LHCN-M2 (cell line): ENCODE measurements around the gene KCTD15. TPM values are rescaled to one million over a fixed set of nuclear protein-coding genes. Genes with fewer than 3 reads are reported as not detected.
"Not testable (repeated sequence)": the region's sequence is repeated elsewhere in the genome, so short reads cannot be mapped to it uniquely, and the experiment has no call there.

Experiments used
- DNase-seq: peaks from one replicate; pipeline ENCODE4 v3.0.0-alpha.2; 2012; ENCODE audit warnings: low read depth
- total RNA-seq: library from RNA; depleted of rRNA; stranded (reverse); fragments of >200 nt; gene quantifications from 2 replicates; pipeline ENCODE4 v1.2.3, GENCODE V29; 2014

The KCTD15 gene
- total RNA-seq, 1 experiment from 2014 or later = 12.3 TPM

DNA sequence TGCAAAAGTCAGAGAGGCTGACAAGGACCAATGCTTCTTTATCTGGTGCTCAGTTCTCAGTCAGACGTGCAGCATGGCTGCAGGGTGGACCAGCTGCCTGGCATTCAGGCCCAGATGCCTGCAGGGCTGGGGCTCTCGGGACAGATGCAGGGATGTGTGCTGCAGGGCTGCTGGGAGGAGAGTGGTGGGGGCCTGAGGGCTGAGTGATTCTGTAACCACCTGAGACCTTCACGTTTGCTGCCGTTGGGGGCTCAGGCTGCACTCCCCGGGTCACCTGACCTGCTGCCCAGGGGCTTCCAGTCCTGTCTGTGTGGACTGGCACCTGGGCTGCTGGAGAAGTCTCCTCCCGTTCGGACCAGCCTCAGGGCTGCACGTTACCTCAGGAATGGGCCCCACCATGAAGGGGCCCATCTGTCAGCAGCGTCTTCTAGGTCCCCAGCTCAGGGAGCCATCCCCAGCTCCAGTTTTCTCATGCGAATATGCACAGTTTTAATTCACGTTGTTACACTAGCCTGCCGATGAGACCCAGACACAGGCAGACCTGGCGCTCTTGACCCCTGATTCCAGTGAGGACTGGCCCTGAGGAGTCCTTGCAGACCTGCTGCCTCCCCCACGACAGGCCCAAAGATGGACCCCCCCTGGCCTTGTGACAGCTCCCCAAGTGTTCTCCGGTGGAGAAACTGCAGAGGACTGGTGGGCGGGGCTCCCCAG lies 16.9 kb downstream of the KCTD15 start:
- DNase-seq = no peak

DNA sequence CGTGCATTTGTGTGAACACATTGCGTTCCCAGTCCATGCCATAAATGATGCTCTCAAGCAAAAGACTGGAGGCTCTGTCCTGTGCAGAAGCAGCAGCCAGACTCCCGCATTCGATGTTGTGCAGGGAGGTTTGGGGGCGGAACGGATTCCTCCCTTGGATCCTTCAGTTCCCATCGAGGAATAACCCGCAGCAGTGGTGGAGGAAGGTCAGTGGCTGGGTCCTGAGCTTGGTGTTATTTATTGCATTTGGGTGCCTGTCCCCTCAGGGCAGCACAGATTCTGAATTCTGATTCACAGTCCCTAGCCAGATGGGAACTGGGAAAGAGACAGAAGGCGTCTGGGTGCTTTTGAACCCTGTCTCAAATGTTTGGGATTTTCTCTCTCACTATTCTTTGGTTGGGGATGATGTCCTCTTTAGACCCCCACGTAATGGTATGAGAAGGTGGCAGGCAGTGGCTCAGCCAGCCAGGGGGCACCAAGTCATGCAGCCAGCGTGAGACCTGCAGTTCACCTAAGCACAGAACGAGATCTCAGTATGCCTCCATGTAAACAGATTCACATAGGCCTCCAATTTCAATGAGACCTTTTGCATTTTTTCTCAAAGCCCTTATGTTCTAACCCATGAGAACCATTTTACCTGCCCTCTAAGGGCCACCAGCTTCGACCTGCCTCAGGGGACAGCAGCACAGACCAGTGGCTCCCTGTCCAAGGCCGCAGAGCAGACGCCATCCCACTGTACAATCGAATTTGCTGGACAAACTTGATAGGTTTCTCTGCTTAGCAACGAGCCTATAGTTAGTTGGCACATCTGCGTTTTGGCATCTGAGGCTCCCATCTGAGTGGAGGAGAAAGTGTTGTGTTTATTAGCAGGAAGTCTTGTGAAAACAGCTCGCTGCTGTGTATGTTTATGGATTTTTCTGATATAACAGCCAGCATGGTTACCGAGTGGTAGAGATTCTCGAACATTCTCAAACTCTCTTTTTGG lies 17.8 kb downstream of the KCTD15 start:
- DNase-seq = no peak

- DNase-seq = no peak
These were observed 19.0 kb downstream of the KCTD15 start for GRCh38 chr19:33815380-33816340.

GRCh38 chr19:33818411-33818810 lies 21.7 kb downstream of the KCTD15 start:
- no peak for DNase-seq

- not testable (repeated sequence) for DNase-seq
These were observed 22.4 kb downstream of the KCTD15 start for GRCh38 chr19:33819078-33819477.

- no peak for DNase-seq
These were observed 22.8 kb downstream of the KCTD15 start for GRCh38 chr19:33819506-33819879.

DNA sequence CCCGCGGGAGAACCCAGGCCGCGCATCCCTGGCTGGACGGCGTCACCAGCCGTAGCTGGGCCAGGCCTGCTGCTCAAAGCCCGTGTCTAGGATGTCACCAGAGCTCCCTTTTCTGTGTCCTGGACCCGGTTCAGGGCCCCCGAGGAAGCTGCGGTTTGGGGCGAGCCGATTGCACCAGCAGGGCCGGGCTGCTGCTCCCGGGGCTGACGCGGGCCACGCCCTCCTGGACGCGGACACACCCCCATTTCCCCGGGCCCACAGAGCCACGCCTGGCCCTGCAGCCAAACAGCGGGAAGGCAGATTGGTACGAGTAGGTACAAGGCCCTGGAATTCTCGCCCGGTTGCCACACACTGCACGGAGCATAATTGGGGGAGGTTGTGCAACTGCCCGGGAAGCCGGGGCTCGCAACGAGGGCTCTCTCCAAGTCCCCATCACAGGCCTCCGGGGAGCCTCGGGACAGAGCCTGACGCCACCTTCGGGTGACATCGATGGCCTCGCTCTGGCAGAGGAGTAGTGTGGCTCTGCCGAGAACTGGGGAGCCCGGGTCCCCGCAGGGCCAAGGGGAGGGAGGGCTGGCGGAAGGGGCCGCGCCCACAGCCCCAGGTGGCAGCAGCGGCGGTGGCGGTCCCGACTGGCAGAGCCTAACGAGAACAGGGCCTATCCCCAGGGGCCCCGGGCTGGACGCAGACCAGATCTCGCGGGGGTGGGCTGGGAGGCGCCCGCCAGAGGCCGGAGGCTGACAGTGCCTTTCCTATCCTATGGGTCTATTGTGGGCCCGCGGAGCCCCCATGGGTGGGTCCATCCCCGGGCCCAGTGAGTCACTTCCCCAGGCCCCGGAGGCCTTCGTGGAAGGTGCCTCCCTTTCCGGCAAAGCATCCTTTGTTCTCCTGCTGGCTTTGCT lies 23.5 kb downstream of the KCTD15 start:
- no peak for DNase-seq

GRCh38 chr19:33821871-33822270 lies 25.2 kb downstream of the KCTD15 start:
- no peak for DNase-seq

- DNase-seq = no peak
These were observed 26.7 kb downstream of the KCTD15 start for GRCh38 chr19:33823341-33823740.

GRCh38 chr19:33825556-33825955 lies 28.9 kb downstream of the KCTD15 start:
- no peak for DNase-seq

- DNase-seq = no peak
These were observed 29.9 kb downstream of the KCTD15 start for GRCh38 chr19:33826521-33826920.

DNA sequence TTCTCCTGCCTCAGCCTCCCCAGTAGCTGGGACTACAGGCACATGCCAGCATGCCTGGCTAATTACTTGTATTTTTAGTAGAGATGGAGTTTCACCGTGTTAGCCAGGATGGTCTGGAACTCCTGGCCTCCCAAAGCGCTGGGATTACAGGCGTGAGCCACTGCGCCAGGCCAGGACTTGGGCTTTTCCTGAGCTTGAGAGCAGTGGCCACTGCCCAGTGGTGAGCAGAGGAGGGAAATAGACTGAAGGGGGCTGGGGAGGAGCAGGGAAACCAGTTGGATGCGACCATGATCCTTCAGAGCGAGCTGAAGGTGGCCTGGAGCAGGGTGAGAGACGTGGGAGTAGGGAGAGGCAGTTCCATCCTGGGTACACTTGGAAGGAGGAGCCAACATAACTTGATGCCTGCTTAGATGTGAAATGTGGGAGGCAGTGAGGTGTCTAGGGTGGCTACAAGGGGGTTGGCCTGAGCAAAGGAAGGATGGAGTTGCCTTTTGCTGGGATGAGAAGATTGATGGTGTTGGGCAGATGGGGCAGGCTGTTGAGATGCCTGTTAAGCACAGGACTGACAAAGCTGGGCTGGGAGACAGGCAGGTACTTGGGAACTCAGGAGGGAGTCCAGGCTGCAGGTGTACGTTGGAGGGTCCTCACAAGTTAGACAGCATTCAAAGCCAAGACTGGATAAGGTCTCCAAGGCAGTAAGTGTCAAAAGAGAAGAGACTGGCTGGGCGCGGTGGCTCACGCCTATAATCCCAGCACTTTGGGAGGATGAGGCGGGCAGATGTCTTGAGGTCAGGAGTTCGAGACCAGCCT lies 31.8 kb downstream of the KCTD15 start:
- no peak for DNase-seq

DNA sequence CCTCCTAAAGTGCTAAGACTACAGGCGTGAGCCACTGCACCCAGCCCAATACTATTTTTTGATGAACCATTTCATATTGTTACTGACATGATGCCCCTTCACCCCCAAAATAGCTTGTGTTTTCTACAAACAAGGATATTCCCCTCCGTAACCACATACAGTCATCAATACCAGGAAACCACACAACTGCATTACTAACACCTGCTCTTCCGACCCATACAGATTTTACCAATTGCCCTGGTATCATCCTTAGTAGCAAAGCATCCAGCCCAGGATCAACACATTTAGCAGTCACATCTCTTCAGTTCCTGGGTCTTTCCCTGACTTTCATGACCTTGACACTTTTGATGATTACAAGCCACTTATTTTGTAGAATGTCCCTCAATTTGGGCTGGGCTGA lies 33.6 kb downstream of the KCTD15 start:
- DNase-seq = no peak

DNA sequence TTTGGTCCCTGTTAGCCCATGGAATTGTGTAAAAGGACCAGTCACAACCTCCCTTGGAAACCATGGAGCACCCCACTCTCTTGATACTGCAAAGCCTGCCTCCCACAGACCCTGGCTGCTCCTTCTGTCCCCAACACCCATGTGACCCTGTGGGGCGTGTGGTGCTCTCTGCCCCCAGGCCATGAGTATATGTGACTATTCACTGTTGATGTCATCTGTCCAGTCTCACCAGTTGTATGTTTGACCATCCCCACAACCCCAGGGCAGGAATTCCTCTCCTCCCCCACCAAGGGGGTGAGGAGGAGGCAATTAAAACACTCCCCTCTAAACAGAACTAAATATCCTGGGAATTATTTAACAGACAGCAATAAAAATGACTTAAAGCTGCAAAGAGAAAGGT lies 35.2 kb downstream of the KCTD15 start:
- no peak for DNase-seq

GRCh38 chr19:33832633-33833032 lies 36.0 kb downstream of the KCTD15 start:
- no peak for DNase-seq

DNA sequence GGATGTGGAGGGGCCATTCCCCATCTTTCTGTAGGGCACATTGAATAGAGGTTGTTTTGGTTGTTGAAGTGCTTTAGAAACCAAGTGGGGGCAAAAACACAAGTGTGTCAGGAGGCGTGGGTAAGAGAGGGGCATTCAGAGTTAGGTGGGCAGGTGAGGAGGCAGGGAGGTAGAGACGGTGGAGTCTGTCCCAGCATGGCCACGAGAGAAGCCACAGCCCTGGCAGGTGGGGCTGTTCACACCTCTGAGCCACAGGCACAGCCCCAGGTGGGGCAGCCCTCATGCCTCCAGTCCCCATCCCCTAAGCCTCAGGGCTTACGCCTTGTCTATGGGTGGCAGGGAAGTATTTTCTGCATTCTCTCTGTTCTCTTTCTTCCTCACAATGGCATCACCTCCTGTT lies 43.7 kb downstream of the KCTD15 start:
- DNase-seq = no peak

DNA sequence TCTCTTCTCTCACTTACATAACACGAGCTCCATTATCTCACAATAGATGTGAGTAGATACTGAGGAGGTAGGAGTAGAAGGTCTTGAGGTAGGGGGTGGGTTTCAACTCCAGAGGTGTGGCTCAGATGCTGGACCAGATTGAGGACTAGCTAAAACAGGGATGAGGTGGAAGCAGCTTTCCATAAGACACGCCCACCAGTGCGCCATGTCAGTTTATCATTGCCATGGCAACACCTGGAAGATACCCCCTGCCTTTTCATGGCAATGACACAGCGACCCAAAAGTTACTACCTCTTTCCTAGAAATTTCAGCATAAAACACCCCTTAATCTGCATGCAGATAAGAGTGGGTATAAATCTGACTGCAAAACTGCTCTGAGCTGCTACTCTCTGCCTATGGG lies 44.1 kb downstream of the KCTD15 start:
- no peak for DNase-seq

GRCh38 chr19:33841685-33842084 lies 45.0 kb downstream of the KCTD15 start:
- no peak for DNase-seq

GRCh38 chr19:33844478-33844877 lies 47.8 kb downstream of the KCTD15 start:
- no peak for DNase-seq

DNA sequence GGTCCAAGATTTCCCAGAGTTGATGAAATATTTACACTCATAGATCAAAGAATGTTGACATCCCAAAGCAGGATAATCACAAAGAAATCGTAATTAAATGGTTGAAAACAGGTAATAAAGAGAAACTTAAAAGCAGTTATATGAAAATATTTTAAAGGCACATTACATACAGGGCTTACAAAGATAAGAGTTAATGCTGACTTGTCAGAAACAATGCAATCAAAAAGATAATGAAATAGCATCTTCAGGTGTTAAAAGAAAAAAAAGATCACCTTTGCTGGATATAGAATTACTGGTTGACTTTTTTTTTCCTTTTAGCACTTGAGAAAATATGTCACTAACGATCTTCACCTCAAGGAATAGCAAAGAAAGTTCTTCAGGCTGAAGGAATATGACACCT lies 48.8 kb downstream of the KCTD15 start:
- no peak for DNase-seq
